GM21367 (cell line): ENCODE results near the gene CDC6.

Experiments used
- ATAC-seq: cut with Tn5 transposase; IDR thresholded peaks from one replicate; pipeline ENCODE4 v1.9.1; 2021; ENCODE audit not compliant: unreplicated experiment

Gene CDC6

GRCh38 chr17:40350689-40351358 lies 63.1 kb downstream of the CDC6 start:
- ATAC-seq = no peak

DNA sequence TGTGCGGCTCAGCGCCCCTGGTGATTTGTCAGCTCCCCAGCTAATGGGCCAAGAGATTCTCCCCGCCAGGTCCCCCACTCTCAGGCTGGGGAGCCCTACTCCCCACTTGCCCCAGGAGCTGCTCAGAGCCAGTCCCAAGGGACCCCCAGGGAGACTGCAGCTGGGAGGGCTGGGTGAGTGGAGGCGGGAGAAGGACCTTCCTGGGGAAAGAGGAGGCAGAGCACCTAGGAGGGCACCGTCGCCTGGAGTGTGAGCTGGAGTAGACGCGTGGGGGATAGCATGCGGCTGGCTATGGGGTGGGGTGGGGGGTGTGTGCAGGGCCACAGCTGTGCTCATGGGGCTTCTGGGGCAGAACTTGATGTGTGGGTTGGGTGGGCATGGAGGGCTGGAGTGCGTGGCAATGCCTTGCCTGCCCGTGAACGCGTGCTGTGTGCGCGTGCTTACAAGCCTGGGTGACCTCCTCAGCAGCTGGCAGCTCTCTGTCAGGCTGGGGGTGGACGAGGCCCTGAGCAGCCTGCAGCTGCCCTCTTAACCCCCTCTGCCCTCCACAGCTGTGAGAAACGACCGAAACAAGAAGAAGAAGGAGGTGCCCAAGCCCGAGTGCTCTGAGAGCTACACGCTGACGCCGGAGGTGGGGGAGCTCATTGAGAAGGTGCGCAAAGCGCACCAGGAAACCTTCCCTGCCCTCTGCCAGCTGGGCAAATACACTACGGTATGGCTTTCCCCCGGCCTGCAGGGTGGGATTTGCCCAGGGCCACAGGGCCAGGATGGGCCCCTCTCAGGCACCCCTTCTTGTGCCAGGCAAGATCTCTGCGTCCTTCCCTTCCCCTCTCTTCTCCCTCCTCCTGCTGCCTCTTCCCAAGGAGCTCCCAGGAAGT lies 63.9 kb downstream of the CDC6 start:
- no peak for ATAC-seq

DNA sequence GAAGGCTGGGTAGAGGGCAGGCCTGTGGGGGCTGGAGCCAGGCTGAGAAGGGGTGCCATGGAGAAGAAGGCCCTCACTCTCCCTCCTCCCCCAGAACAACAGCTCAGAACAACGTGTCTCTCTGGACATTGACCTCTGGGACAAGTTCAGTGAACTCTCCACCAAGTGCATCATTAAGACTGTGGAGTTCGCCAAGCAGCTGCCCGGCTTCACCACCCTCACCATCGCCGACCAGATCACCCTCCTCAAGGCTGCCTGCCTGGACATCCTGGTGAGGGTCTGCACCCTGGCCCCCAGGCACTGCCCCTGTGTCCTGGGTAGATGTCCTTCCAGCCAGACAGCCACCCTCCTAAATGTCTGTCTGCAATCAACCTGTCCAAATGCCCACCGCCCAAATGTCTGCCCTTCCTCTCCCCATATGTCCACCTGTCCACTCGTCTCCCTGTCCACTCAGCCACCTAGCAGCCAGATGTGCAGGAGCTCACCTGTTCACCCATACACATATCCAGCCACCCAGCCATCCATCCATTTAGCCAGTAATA lies 64.6 kb downstream of the CDC6 start:
- ATAC-seq = no peak

- no peak for ATAC-seq
Observed at GRCh38 chr17:40352779-40353394, 65.2 kb downstream of the CDC6 start.
